Measurements from ENCODE around the gene PRKG1. TPM values are rescaled to one million over a fixed set of nuclear protein-coding genes. Genes with fewer than 3 reads are reported as not detected.

Gene PRKG1
- total RNA-seq, 2 experiments from 2014 or later, result not detected

DNA sequence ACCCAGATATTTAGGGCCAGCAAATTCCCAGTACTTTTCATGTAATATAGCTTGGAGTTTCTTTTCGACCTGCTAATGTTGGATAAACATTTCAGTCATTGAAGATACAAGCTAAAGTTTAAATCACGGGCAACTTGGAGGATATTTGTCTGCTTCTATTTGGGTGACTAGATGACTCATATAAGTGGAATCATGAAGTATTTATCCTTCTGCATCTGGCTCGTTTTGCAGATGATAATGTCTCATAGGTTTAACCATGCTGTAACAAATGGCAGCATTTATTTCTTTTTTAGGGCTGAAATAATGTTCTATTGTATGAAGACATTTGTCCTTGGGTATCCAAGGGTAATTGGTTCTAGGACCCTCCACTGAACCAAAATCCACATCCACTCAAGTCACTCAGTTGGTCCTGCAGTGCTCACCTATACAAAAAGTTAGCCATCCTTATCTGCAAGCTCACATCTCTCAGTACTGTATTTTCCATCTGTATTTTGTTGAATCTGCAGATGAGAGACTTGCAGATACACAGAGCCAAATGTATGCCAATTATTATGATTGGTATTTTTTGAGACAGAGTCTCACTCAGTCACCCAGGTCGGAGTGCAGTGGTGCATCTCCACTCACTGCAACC is 812.3 kb downstream of the PRKG1 start:
- H3K4me3 Mint-ChIP-seq, result no peak overlapping the region
- ATAC-seq (no peak), DNase-seq (no peak)
- no peaks in the 10 kb centered on the region for H3K36me3 Mint-ChIP-seq
- H3K27ac Mint-ChIP-seq, result no peak overlapping the region
- no peaks in the 10 kb centered on the region for H3K27me3 Mint-ChIP-seq
- CTCF ChIA-PET, result interaction anchor here (0.8 kb wide), 1 partner anchor 26 kb away, joined by 3 read pairs; no protein-coding TSS in a partner anchor
- no peaks in the 10 kb centered on the region for H3K9me3 Mint-ChIP-seq (ENCODE audit: low read depth)
- H3K4me1 Mint-ChIP-seq, result no peaks in the 10 kb centered on the region

DNA sequence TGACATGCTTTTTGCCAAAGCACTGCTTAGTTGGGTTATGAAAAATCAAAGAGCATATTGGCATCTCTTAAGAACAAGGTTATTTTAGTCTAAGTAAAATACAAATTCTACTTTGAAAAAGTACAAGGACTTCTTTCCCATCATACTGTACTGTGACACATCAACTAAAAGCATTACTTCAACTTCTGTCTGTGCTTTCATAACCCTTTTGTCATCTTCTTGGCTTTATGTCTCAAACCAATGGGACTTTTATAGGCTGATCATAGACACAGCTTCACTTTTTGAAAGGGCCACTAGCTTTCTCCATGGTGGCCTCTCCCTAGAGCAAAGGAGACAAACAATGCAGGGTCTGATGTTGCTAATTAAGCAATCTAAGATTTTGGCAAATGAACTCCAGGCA is 814.0 kb downstream of the PRKG1 start:
- peaks cover 5% of the 10 kb centered on the region for H3K27me3 Mint-ChIP-seq
- CTCF ChIA-PET, result no interaction called here
- no peak overlapping the region for H3K27ac Mint-ChIP-seq
- ATAC-seq (no peak), DNase-seq (no peak)
- H3K36me3 Mint-ChIP-seq, result no peaks in the 10 kb centered on the region
- no peak overlapping the region for H3K4me3 Mint-ChIP-seq
- H3K9me3 Mint-ChIP-seq (ENCODE audit: low read depth), result no peaks in the 10 kb centered on the region
- no peaks in the 10 kb centered on the region for H3K4me1 Mint-ChIP-seq

DNA sequence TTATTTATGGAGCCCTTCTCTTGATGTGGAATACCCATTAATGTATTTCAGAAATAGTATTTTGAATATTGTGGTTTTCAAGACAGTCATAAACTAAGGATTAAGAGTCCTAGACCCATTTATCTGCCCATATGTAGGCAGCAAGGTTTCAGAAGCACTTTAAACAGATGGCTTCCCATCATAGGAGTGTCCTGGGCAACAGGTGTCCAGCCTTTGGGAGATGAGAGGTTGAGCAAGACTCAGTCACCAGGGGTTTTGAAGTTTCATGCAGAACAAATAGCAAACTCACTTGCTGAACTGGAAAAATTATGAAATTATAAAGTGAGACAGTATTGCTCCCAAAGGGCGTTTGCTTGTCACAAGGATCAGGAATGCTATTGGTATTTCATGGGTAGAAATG is 818.0 kb downstream of the PRKG1 start:
- no peaks in the 10 kb centered on the region for H3K4me1 Mint-ChIP-seq
- no peak for DNase-seq
- H3K4me3 Mint-ChIP-seq, result no peak overlapping the region
- CTCF ChIA-PET, result no interaction called here
- peaks cover 5% of the 10 kb centered on the region for H3K27me3 Mint-ChIP-seq
- no peak for ATAC-seq
- H3K9me3 Mint-ChIP-seq (ENCODE audit: low read depth), result no peaks in the 10 kb centered on the region
- no peak overlapping the region for H3K27ac Mint-ChIP-seq
- no peaks in the 10 kb centered on the region for H3K36me3 Mint-ChIP-seq

DNA sequence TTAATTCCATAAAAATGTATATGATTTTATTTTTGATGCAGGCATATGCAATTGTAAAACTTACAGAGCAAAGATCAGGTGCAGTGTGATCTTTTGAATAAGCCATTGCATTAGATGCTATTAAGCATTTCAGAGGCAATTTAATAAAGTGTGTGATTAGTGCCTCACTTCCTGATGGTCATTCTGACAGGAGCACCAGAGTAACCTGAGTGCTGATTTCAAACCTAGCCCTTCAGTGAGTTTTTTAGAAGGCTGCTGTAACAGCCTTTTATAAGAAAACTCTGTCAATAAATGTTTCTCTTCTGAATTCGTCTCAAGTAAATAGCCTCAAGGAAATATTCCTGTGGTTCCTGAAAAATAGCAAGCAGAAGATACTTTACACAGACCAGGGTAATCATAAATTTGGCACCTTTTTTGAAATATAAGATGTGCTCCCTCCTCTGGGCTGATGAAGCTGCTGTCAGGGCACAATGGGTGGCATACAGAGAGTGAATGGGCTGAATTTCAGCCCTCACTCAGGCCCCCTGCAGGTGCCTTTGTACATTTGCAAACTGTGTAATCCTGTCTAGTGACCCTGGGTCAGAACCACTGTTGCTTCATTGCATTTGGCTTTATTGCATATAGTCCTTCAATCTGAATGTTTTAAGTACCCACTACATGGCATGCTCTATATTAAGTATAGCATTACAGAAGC is 818.8 kb downstream of the PRKG1 start:
- Mint-ChIP-seq H3K36me3 (no peaks in the 10 kb centered on the region), H3K4me3 (no peak overlapping the region), H3K27ac (no peak overlapping the region), H3K4me1 (no peaks in the 10 kb centered on the region), H3K27me3 (peaks cover 5% of the 10 kb centered on the region), H3K9me3 (ENCODE audit: low read depth) (no peaks in the 10 kb centered on the region)
- CTCF ChIA-PET, result no interaction called here
- DNase-seq (no peak), ATAC-seq (no peak)

DNA sequence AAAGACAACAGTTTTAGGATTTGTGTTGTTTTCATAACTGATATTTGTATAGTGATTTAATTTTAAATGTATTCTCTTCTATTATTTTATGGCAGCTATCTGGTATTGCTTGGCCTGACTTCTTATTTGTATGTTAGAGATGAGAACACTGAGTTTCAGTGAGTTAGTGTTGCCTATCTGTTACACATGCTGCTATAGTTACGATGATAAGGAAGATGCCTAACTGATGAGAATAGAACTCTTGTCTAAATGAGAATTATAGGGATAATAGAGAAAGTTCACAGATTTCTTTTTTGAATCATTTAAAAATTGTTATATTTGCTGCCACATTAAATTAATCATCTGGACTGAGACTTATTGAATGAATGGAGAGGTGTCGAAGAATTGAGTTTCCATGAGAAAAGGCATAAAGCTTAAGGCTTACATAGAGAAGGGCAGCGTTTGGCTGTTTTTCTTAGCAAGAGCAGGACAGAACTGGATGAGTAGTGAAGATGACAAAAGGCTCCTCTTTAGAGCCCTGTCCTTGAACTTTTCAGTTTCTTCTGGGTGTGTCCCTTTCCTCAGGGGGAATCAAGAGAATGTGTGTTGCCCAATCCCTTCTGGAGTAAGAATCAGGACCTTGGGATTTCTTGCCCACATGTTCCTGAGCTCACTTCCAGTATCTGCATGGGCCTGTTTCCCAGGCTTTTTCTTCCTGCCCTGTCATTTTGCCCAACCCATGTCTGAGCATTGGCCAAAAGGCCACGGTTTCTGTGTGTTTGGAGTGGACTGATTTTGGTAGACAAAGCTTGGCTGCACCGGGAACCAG is 820.7 kb downstream of the PRKG1 start:
- no peaks in the 10 kb centered on the region for H3K9me3 Mint-ChIP-seq (ENCODE audit: low read depth)
- peaks cover 5% of the 10 kb centered on the region for H3K27me3 Mint-ChIP-seq
- H3K27ac Mint-ChIP-seq, result no peak overlapping the region
- ATAC-seq (no peak), DNase-seq (no peak)
- no peaks in the 10 kb centered on the region for H3K36me3 Mint-ChIP-seq
- H3K4me3 Mint-ChIP-seq, result no peak overlapping the region
- CTCF ChIA-PET, result no interaction called here
- H3K4me1 Mint-ChIP-seq, result no peaks in the 10 kb centered on the region

DNA sequence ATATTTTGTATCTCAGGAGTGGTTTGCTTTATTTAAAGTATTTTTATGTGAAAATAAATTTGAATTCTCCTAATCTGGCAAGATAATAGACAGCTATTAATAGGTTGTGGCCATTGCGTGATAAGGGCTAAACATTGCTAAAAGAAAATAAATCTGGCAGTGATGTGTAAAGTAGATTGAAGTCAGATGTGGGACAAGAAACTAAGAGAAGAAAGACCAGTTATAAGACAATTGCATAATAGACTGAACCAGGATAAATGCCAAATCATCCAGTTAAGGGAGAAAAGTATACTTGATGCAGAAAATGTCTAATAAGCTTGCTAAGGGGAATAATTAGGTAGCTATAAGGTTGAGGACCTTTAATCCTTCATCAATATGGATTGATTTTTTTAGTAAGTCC is 822.6 kb downstream of the PRKG1 start:
- Mint-ChIP-seq H3K27me3 (peaks cover 5% of the 10 kb centered on the region), H3K9me3 (ENCODE audit: low read depth) (no peaks in the 10 kb centered on the region), H3K27ac (no peak overlapping the region), H3K4me1 (no peaks in the 10 kb centered on the region), H3K4me3 (no peak overlapping the region), H3K36me3 (no peaks in the 10 kb centered on the region)
- DNase-seq (no peak), ATAC-seq (no peak)
- CTCF ChIA-PET, result no interaction called here

DNA sequence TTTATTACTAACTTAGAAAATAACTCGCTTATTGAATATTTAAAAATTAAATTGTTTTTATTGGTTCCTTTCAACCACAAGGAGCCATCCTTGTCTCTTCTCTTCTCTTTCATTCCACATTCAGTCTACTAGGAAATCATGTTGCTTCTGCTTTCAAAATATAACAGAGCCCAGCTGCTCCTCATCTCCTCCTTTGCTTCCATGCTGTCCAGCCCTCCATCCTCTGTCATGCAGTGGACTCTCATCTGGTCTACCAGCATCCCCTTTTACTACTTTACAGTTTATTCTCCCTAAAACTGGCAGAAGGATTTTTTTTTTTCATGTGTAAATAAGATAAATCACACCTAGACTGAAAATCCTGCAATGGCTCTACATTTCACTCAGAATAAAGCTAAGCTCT is 823.3 kb downstream of the PRKG1 start:
- no peak for ATAC-seq
- DNase-seq, result no peak
- CTCF ChIA-PET, result interaction anchor here (0.9 kb wide), 1 partner anchor 15 kb away, joined by 3 read pairs; no protein-coding TSS in a partner anchor
- no peaks in the 10 kb centered on the region for H3K9me3 Mint-ChIP-seq (ENCODE audit: low read depth)
- H3K27me3 Mint-ChIP-seq, result peaks cover under 1% of the 10 kb centered on the region
- H3K4me3 Mint-ChIP-seq, result no peak overlapping the region
- no peak overlapping the region for H3K27ac Mint-ChIP-seq
- H3K4me1 Mint-ChIP-seq, result no peaks in the 10 kb centered on the region
- H3K36me3 Mint-ChIP-seq, result no peaks in the 10 kb centered on the region

DNA sequence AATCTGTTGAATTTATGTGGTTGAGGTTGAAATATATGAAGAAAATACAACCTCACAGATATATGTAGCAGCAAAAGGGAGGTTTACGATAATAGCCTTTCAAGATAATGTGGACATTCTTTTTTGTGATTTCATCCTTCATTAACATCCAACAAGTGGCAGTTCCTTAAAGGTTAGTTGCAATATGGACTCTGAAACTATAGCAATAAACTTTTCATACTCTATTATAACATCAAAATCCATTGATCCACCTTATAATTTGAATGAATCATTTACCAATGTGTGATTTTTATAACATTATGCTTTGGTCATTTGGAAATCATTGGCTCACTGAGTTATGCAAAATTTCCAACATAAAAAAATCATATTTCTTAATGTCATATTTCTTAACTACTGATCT is 825.9 kb downstream of the PRKG1 start:
- H3K4me1 Mint-ChIP-seq, result no peaks in the 10 kb centered on the region
- no peaks in the 10 kb centered on the region for H3K9me3 Mint-ChIP-seq (ENCODE audit: low read depth)
- CTCF ChIA-PET, result no interaction called here
- ATAC-seq (no peak), DNase-seq (no peak)
- H3K36me3 Mint-ChIP-seq, result no peaks in the 10 kb centered on the region
- no peak overlapping the region for H3K4me3 Mint-ChIP-seq
- no peaks in the 10 kb centered on the region for H3K27me3 Mint-ChIP-seq
- H3K27ac Mint-ChIP-seq, result no peak overlapping the region

DNA sequence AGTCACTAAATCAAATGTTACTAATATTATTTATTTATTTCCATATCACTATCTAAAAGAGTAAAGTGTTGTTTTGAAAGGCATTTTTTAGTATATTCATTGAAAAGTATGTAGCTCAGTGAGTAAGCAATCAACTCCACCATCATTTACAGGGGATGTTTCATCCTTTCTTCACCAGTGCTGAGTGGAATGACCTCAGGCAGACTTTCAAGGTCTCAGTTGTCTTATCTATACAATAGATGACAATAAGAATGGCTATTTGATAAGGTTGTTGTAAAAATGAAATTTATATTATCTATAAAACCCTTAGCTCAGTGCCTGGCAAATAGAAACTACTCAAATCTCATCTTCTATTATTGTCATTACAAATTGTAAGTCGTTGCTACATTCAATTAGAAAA is 829.4 kb downstream of the PRKG1 start:
- Mint-ChIP-seq H3K36me3 (no peaks in the 10 kb centered on the region), H3K27me3 (no peaks in the 10 kb centered on the region), H3K27ac (no peak overlapping the region), H3K4me3 (no peak overlapping the region), H3K4me1 (no peaks in the 10 kb centered on the region), H3K9me3 (ENCODE audit: low read depth) (no peaks in the 10 kb centered on the region)
- CTCF ChIA-PET, result no interaction called here
- DNase-seq (no peak), ATAC-seq (no peak)

DNA sequence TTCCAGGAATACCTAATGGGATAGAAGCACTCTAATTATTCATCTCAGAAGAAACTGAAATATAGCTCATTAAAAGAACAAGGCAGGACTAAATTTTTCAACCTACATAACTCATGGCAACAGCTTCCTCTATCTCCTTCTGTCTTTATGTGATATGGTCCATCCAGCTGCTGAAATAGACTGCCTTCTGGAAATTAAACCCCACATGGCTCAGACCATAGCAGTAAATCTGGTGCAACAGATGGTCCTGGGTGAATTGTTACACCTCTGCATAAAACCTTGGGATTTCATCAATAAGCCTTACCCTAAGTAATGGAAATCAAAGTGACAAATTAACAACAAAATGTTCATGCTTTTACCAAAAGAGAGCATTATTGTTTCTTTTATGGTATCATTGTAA is 830.7 kb downstream of the PRKG1 start:
- DNase-seq (no peak), ATAC-seq (no peak)
- Mint-ChIP-seq H3K27ac (no peak overlapping the region), H3K27me3 (peaks cover 3% of the 10 kb centered on the region), H3K4me1 (no peaks in the 10 kb centered on the region), H3K4me3 (no peak overlapping the region), H3K36me3 (no peaks in the 10 kb centered on the region), H3K9me3 (ENCODE audit: low read depth) (no peaks in the 10 kb centered on the region)
- CTCF ChIA-PET, result no interaction called here

DNA sequence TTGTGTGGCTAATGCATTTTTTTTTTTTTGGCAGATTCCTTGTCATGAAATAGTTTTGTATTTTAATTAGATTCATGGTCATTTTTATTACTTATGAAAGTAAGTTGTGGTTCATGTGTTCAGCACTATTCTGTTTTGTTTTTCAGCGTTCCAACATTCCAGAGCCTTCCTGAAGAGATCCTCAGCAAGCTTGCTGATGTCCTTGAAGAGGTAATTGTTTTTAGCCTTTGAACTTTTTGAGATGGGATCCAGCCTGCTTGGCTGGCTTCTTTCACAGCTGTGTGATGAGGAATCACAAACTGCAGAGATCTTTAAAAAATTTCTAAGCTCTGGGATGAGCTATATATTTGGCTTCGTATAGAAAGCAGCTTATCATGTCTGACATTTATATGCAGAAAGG is 833.1 kb downstream of the PRKG1 start:
- H3K9me3 Mint-ChIP-seq (ENCODE audit: low read depth), result no peaks in the 10 kb centered on the region
- DNase-seq (no peak), ATAC-seq (no peak)
- H3K4me1 Mint-ChIP-seq, result no peaks in the 10 kb centered on the region
- no peak overlapping the region for H3K27ac Mint-ChIP-seq
- no peaks in the 10 kb centered on the region for H3K36me3 Mint-ChIP-seq
- H3K4me3 Mint-ChIP-seq, result no peak overlapping the region
- CTCF ChIA-PET, result no interaction called here
- peaks cover 3% of the 10 kb centered on the region for H3K27me3 Mint-ChIP-seq

DNA sequence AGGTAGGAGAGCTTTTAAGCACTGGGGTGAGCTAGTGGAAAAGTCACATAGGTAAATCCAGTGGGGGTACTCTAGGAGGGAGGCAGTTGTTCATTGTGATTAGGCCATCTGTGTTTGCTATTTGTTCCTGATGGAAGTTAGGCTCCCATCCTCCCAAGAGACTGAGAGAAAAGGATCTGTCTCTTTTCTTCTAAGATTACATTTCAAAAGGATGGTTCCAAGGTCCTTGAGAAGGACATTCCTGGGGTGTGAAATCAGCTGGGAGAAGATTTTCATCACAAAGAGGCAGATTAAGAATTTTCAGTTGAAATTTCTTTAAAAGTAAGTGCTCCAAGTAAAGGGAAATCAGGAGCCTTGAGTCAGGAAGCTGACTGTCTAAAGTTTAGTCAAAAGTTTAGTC is 835.9 kb downstream of the PRKG1 start:
- Mint-ChIP-seq H3K36me3 (no peaks in the 10 kb centered on the region), H3K9me3 (ENCODE audit: low read depth) (no peaks in the 10 kb centered on the region), H3K4me1 (no peaks in the 10 kb centered on the region), H3K4me3 (no peak overlapping the region), H3K27ac (no peak overlapping the region), H3K27me3 (peaks cover 3% of the 10 kb centered on the region)
- ATAC-seq, result no peak
- DNase-seq, result no peak
- CTCF ChIA-PET, result no interaction called here

DNA sequence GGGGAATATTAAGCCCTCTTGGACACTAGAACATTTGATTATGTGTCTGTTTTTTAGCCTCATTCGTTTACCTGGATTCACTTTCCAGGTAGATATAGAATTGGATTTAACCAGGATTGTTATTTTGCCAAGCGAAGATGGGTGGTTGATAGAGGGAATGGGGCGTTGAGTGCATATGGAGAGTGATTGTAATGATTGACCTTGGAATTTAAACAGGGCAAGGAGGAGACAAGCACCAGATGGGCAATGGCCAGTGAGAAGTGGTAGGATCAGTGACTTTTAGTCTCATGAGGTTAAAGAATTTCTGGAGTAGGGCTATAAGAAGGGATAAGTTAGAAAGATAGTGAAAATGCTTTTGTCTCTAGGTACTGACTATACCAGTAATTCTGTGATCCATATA is 836.3 kb downstream of the PRKG1 start:
- ATAC-seq (no peak), DNase-seq (no peak)
- Mint-ChIP-seq H3K27me3 (peaks cover 3% of the 10 kb centered on the region), H3K4me1 (no peaks in the 10 kb centered on the region), H3K27ac (no peak overlapping the region), H3K36me3 (no peaks in the 10 kb centered on the region), H3K9me3 (ENCODE audit: low read depth) (no peaks in the 10 kb centered on the region), H3K4me3 (no peak overlapping the region)
- CTCF ChIA-PET, result no interaction called here

DNA sequence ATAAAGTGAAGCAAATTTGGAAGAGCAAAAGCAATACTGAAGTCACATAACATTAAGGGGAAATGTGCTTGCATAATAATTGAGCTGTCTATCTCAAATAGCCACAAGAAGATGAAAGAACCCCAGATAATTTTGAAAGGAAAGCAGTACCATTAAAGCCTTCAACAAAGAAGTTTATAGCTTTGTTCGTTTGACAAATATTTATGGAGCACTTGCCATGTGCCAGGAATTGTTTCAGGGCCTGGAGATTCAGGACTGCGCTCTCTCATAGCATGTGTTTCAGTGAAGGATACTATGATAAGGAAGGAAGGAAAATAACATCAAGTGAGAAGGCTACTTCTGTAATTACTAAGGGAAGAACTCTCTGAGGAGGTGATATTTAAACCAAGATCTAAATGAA is 837.4 kb downstream of the PRKG1 start:
- Mint-ChIP-seq H3K4me1 (no peaks in the 10 kb centered on the region), H3K4me3 (no peak overlapping the region), H3K27me3 (peaks cover 3% of the 10 kb centered on the region), H3K27ac (no peak overlapping the region), H3K9me3 (ENCODE audit: low read depth) (no peaks in the 10 kb centered on the region), H3K36me3 (no peaks in the 10 kb centered on the region)
- DNase-seq (no peak), ATAC-seq (no peak)
- CTCF ChIA-PET, result no interaction called here

Measured in activated CD8-positive, alpha-beta memory T cell treated with anti-CD3 and anti-CD28 coated beads, Interleukin-2, amount 10 ng/mL, durations not matched to agents 7 days and 5 days (primary cell).